PC-9 (cell line): ENCODE data around the gene PICK1. TPM values are rescaled to one million over a fixed set of nuclear protein-coding genes. Genes with fewer than 3 reads are reported as not detected.

Experiments used
- BruUV-seq: library from RNA; stranded (reverse); fragments of 400-500 nt; replicated peaks from 2 replicates; lab custom pipeline; 2021; lab: Mats Ljungman, UMichigan
- CTCF ChIA-PET: fragments of 300-600 bp; sonication (Branson Sonifier 250); formaldehyde crosslinking; loops from one replicate; lab custom pipeline; 2022; ENCODE audit warnings: antibody characterized with exemption; lab: Charles Lee
- POLR2A ChIA-PET: fragments of 300-600 bp; sonication (Branson Sonifier 250); formaldehyde crosslinking; loops from one replicate; lab custom pipeline; 2022; ENCODE audit warnings: antibody characterized with exemption; ENCODE audit not compliant: unreplicated experiment; lab: Charles Lee
- DNase-seq, 2 experiments: peaks; one replicate each; pipeline versions ENCODE4 v3.0.0 to v3.0.0-alpha.2; 2015 to 2022; ENCODE audit warnings: mixed read lengths in 1 of 2
- H2AFZ ChIP-seq: fragments of 200-600 bp; sonication (generic); 2 replicates; pipeline ENCODE4 v1.8.1; 2017; ENCODE audit warnings: antibody characterized with exemption
- H3F3A ChIP-seq: fragments of 200-600 bp; sonication (generic); 2 replicates; pipeline ENCODE4 v1.8.1; 2017; ENCODE audit warnings: antibody characterized with exemption, mild to moderate bottlenecking, low read depth; ENCODE audit not compliant: insufficient read depth
- H3K27ac ChIP-seq: fragments of 200-600 bp; sonication (generic); 2 replicates; pipeline ENCODE4 v1.6.1; 2016; ENCODE audit warnings: mixed run types
- H3K27me3 ChIP-seq: fragments of 200-600 bp; sonication (generic); 2 replicates; pipeline ENCODE4 v1.6.1; 2016; ENCODE audit warnings: low read depth, mixed run types; ENCODE audit not compliant: insufficient read depth
- H3K36me3 ChIP-seq: fragments of 200-600 bp; sonication (generic); 2 replicates; pipeline ENCODE4 v1.6.1; 2016; ENCODE audit warnings: low read depth, mixed run types
- H3K4me1 ChIP-seq: fragments of 200-600 bp; sonication (generic); replicated peaks from 2 replicates; pipeline ENCODE4 v1.6.1; 2016; ENCODE audit warnings: mixed run types; ENCODE audit not compliant: insufficient read depth
- H3K4me2 ChIP-seq: fragments of 200-600 bp; sonication (generic); 2 replicates; pipeline ENCODE4 v1.6.1; 2017; ENCODE audit warnings: mixed run types
- H3K4me3 ChIP-seq: fragments of 200-600 bp; sonication (generic); 2 replicates; pipeline ENCODE4 v1.6.1; 2016; ENCODE audit warnings: mixed run types
- H3K79me2 ChIP-seq: fragments of 200-600 bp; sonication (generic); 2 replicates; pipeline ENCODE4 v1.6.1; 2017; ENCODE audit warnings: low read depth, mixed run types
- H3K9me2 ChIP-seq: fragments of 200-600 bp; sonication (generic); 2 replicates; pipeline ENCODE4 v1.8.1; 2017; ENCODE audit warnings: mild to moderate bottlenecking; ENCODE audit not compliant: insufficient read depth
- H3K9me3 ChIP-seq: fragments of 200-600 bp; sonication (generic); 2 replicates; pipeline ENCODE4 v1.8.1; 2016; ENCODE audit warnings: low read depth; ENCODE audit not compliant: insufficient read depth
- H4K20me1 ChIP-seq: fragments of 200-600 bp; sonication (generic); 2 replicates; pipeline ENCODE4 v1.8.1; 2017; ENCODE audit not compliant: insufficient read depth
- CTCF ChIP-seq: fragments of 200-600 bp; sonication (generic); conservative IDR thresholded peaks from 2 replicates; pipeline ENCODE4 v1.6.1; 2017; ENCODE audit warnings: mixed run types, antibody characterized with exemption, mild to moderate bottlenecking, moderate library complexity
- EZH2 ChIP-seq: fragments of 200-600 bp; sonication (generic); IDR thresholded peaks from 2 replicates; pipeline ENCODE4 v1.8.0; 2017; ENCODE audit warnings: antibody characterized with exemption, low read depth
- intact Hi-C: fragments of 100-400 bp; cut with micrococcal nuclease; formaldehyde crosslinking; loops from one replicate; pipeline ENCODE4 v1.10.0; 2022; ENCODE audit not compliant: unreplicated experiment
- total RNA-seq: library from RNA; stranded (reverse); gene quantifications from 2 replicates; pipeline ENCODE4 v1.2.3, GENCODE V29; 2021

PICK1 gene
- total RNA-seq, 1 experiment from 2014 or later, result 55.9 TPM

DNA sequence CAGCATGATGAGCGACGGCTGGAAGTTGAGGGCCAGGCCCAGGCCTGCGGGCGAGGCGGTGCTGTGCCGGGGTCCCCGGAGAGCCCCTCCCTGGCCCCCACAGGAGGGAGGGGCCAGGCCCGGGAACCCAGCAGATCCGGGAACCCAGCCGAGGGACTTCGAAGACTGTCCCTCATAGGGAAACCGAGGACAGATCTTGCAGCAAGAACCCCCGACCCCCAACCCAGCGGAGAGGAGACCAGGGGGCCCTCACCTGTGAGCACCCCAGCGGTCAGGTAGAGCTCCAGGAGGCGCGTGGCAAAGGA is 24.4 kb downstream of the PICK1 start:
- Histone ChIP-seq H2AFZ (no peak overlapping the region), H3K27me3 (no peaks in the 10 kb centered on the region), H3K9me2 (no peaks in the 10 kb centered on the region), H3K9me3 (no peaks in the 10 kb centered on the region), H3K4me2 (no peak overlapping the region), H3K36me3 (no peaks in the 10 kb centered on the region), H3F3A (peaks cover 28% of the 10 kb centered on the region; the same call in 1 of the 2 replicates), H3K27ac (no peak overlapping the region), H3K79me2 (no peaks in the 10 kb centered on the region), H3K4me1 (no peaks in the 10 kb centered on the region), H3K4me3 (no peak overlapping the region), H4K20me1 (no peaks in the 10 kb centered on the region)
- intact Hi-C loops, result no loop called here
- no peak for DNase-seq
- no TSS peak for BruUV-seq
- TF ChIP-seq CTCF (no peak), EZH2 (no peak)
- POLR2A ChIA-PET, result no interaction called here
- CTCF ChIA-PET, result no interaction called here

- Histone ChIP-seq H3K27me3 (no peaks in the 10 kb centered on the region), H3K9me3 (no peaks in the 10 kb centered on the region), H3K4me2 (no peak overlapping the region), H3K27ac (no peak overlapping the region), H3K9me2 (no peaks in the 10 kb centered on the region), H3K4me1 (no peaks in the 10 kb centered on the region), H2AFZ (no peak overlapping the region), H3K36me3 (no peaks in the 10 kb centered on the region), H3F3A (peaks cover 30% of the 10 kb centered on the region; the same call in 1 of the 2 replicates), H3K4me3 (no peak overlapping the region), H4K20me1 (no peaks in the 10 kb centered on the region; the same call in 1 of the 2 replicates), H3K79me2 (no peaks in the 10 kb centered on the region)
- BruUV-seq, result no TSS peak
- CTCF ChIA-PET, result no interaction called here
- no peak for DNase-seq
- POLR2A ChIA-PET, result no interaction called here
- intact Hi-C loops, result no loop called here
- TF ChIP-seq CTCF (no peak), EZH2 (no peak)
Observed at GRCh38 chr22:38081941-38082828, 25.0 kb downstream of the PICK1 start.

- ChIA-PET POLR2A (no interaction called here), CTCF (no interaction called here)
- Histone ChIP-seq H3F3A (peaks cover 31% of the 10 kb centered on the region; the same call in 1 of the 2 replicates), H3K79me2 (no peaks in the 10 kb centered on the region), H3K4me1 (no peaks in the 10 kb centered on the region), H3K36me3 (no peaks in the 10 kb centered on the region), H3K4me3 (no peak overlapping the region), H4K20me1 (no peaks in the 10 kb centered on the region; the same call in 1 of the 2 replicates), H3K9me3 (no peaks in the 10 kb centered on the region), H2AFZ (no peak overlapping the region), H3K9me2 (no peaks in the 10 kb centered on the region), H3K27me3 (no peaks in the 10 kb centered on the region), H3K27ac (no peak overlapping the region), H3K4me2 (no peak overlapping the region)
- no TSS peak for BruUV-seq
- TF ChIP-seq EZH2, result no peak
- TF ChIP-seq CTCF, result no peak
- intact Hi-C loops, result no loop called here
- DNase-seq, result no peak
Observed at GRCh38 chr22:38082986-38083710, 25.9 kb downstream of the PICK1 start.
